GM18870 (cell line): ENCODE measurements around the gene GBX1.

Source experiments
- ATAC-seq: cut with Tn5 transposase; IDR thresholded peaks from one replicate; pipeline ENCODE4 v1.9.1; 2021; ENCODE audit warnings: moderate library complexity; ENCODE audit not compliant: unreplicated experiment

GBX1 gene

DNA sequence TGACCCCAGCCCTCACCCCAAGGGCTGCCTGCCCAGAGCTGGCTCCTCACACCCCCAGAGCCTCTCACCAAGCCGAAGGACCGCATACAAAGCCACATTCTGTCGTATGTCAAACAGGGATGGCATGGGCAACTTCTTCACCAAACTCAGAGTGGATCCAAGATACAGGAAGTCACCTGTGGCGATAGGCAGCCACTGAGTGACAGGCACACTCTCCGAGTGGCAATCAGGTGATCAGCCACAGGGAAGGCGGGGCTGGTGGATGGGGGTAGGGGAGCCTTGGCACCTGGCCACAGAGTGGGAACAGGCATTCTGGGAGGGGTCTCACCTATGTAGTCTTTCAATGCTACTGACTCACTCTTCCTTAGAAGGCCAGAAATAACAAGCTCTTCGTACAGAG lies 26.7 kb upstream of the GBX1 start:
- ATAC-seq = no peak

- no peak for ATAC-seq
Observed at GRCh38 chr7:151193203-151193978, 25.9 kb upstream of the GBX1 start.

DNA sequence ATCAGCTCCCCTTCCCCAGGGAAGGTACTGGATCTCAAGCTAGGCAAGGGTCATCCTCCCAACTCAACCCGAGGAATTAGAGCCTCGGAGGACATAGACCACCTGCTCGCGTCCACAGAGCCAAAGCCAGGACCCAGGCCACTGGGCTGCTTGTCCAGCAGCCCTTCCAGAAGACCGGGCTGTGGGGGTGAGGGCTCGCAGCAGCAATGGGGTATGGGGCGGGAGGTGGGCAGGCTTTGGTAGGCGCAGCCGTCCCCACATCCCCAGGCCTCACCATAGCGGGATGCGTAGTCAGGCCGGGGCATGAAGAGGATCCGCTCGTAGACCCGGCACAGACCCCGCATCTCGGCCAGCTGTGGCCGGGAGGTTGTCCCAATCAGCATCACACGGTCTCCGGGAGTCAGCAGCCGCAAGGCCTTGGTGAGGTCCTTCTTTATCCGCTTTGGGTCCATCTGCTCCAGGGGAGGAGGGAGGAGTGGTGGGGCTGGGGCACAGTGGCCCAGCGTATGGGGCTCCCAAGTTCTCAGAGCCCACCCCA lies 24.6 kb upstream of the GBX1 start:
- no peak for ATAC-seq

GRCh38 chr7:151191544-151191943 lies 24.1 kb upstream of the GBX1 start:
- ATAC-seq = no peak

DNA sequence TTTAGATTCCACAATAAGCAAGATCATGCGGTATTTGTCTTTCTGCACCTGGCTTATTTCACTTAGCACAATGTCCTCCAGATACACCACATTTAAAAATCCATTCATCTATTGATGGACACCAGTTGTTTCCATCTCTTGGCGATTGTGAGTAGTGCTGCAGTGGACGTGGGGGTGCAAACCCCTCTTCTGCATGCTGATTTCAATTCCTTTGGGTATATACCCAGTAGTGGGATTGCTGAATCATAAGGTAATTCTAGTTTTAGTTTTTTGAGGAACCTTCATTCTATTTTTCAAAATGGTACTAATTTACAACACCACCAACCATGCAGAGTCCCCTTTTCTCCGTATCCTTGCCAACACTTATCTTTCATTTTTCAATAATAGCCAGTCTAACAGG lies 21.5 kb upstream of the GBX1 start:
- no peak for ATAC-seq

GRCh38 chr7:151188252-151188542 lies 20.7 kb upstream of the GBX1 start:
- ATAC-seq = no peak

- no peak for ATAC-seq
Observed at GRCh38 chr7:151187409-151188251, 20.1 kb upstream of the GBX1 start.

GRCh38 chr7:151186640-151187408 lies 19.3 kb upstream of the GBX1 start, which contains the start of gene ASB10:
Gene ASB10 (minus strand): TSS chr7:151187250. CDS start chr7:151187130, 120 bp downstream.
- ATAC-seq = no peak

DNA sequence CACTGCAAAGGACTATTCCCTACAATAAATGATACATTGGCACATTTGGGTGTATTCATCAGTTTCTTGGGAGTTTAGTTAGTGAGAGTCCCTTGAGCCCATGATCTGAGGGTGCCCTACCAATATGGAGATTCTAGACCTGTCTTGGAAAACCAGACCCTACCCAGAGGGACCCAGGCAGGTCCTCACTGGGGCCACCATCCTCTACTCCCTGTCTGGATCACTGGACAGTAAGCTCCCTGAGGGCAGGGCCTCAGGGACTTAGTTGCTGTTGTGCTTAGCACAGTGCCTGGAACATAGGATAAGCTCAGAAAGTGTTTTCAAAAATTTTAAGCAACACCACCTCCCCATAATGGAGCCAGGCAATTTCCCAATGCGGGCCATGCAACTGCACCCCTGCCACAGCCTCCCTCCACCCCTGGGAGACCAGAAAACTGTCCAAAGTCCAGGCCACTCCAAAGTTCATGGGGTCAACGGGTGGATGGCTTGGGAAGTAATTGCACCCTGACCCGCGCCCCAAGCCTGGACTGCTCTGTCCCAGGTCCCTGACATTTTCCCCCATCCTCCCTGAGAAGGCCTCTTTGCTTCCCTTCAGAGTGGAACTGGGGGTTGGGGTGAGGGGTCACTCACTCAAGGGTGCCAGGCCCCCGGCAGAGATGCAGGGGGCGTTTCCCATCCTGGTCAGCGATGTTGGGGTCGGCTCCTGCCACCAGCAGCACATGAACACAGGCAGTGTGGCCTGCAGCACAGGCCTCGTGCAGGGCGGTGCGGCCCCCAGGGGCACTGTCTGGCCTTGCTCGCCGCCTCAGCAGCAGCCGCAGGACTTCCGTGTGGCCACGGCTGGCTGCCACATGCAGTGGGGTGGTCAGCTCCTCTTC lies 18.5 kb upstream of the GBX1 start:
- ATAC-seq = no peak

DNA sequence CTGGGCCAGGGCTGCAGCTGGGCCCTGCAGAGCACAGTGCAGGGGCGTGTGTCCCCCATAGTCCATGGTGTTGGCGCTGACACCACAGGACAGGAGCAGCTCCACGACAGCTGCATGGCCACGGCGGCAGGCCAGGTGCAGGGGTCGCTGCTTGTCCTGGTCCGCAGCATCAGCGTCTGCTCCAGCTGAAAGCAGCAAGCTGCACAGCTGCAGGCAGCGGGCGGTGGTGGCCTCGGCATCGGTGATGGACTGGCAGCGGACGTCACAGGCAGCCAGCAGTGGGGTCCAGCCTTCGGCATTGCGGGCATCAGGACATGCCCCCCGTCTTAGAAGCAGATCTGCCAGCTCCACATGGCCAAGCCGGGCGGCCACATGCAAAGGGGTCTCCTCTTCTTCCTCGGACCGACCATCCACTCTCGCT lies 13.5 kb upstream of the GBX1 start:
- ATAC-seq = no peak

DNA sequence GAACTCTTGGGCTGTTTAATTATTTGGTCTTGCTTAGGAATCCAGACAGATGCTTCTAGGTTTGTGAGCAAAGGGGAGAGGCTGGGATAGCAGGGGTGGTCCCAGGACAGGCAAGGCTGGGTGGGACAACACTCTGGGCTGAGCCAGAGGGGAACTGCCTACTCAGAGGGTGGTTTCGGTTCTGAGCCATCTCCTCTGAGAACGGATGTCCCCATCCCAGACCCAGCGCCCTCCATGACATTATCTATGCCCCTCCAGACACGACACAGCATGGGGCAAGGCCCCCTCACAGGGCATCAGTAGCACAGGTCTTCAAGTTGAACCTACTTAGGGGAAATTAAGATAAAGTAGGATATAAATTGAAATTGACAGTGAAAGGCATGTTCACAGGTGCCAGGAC lies 12.5 kb upstream of the GBX1 start:
- ATAC-seq = no peak

- no peak for ATAC-seq
Observed at GRCh38 chr7:151179287-151179860, 11.9 kb upstream of the GBX1 start.

DNA sequence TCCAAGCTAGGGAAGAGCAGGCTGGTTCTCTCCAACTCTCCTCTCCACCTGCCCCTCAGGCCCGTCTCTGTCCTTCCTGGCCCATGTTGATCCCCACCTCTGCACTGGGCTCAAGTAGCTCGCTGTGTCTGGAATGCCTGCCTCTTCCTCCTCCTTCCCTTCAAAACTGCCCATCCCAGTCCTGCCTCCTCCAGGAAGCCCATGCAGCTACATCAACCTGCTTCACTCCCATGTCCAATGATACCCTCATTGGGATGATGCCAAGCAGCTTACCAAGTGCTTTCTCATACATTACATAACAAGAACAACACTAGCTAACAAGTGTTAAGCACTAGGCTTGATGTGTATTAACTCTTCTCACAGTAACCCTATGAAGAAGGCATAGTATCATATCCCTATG lies 11.3 kb upstream of the GBX1 start:
- no peak for ATAC-seq

GRCh38 chr7:151178236-151178635 lies 10.7 kb upstream of the GBX1 start:
- no peak for ATAC-seq

GRCh38 chr7:151177310-151177709 lies 9.8 kb upstream of the GBX1 start:
- ATAC-seq = no peak

GRCh38 chr7:151176401-151176800 lies 8.9 kb upstream of the GBX1 start:
- no peak for ATAC-seq

GRCh38 chr7:151175793-151176311 lies 8.4 kb upstream of the GBX1 start:
- no peak for ATAC-seq

DNA sequence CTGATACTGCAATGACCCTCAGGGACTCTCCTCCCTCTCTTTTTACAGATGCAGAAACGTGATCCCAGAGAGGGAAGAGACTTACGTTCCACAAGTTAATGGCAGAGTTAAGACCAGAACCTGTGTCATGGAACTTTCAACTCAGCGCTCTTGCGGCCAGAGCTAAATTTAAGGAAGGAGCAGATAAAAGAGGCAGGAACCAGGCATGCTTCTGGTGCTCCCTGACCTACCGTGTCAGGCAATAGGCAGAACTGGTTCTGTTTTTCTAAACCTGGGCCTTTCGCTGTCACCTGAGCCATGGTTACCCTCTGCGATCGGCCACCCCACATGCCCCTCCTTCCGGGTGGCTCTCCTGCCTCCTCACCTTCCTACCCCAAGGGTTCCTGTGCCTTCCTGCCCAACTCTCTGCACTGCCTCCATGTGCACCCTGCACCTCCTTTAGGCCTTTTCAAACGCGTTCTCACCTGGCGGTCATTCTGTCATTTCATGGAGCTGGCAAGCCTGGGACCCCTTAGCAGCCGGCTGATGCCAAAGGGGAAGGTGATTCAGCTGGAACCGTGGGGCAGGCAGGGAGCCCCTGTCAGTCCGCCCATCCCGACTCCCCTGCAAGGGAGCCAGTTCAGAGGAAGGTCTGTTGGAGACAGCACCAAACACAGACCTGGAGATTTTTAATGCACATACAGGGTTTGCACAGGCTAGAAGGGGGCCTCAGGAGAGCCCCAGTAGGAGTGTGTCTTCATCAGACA lies 7.7 kb upstream of the GBX1 start:
- ATAC-seq = no peak
